GM12874 (cell line): ENCODE data around the gene NR1D2.

Experiments used
- TF ChIP-seq, protein P1 (sequence below): IDR thresholded peaks from 2 replicates; pipeline ENCODE4 v1.5.1; 2011; ENCODE audit warnings: low read depth, mild to moderate bottlenecking, control low read depth, low read length, moderate library complexity; ENCODE audit not compliant: insufficient read depth

NR1D2 gene

GRCh38 chr3:23915537-23916108 is 29.5 kb upstream of the NR1D2 start:
- TF ChIP-seq, protein P1, sequence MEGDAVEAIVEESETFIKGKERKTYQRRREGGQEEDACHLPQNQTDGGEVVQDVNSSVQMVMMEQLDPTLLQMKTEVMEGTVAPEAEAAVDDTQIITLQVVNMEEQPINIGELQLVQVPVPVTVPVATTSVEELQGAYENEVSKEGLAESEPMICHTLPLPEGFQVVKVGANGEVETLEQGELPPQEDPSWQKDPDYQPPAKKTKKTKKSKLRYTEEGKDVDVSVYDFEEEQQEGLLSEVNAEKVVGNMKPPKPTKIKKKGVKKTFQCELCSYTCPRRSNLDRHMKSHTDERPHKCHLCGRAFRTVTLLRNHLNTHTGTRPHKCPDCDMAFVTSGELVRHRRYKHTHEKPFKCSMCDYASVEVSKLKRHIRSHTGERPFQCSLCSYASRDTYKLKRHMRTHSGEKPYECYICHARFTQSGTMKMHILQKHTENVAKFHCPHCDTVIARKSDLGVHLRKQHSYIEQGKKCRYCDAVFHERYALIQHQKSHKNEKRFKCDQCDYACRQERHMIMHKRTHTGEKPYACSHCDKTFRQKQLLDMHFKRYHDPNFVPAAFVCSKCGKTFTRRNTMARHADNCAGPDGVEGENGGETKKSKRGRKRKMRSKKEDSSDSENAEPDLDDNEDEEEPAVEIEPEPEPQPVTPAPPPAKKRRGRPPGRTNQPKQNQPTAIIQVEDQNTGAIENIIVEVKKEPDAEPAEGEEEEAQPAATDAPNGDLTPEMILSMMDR = no peak

- TF ChIP-seq, protein P1 = no peak
These were observed 28.8 kb upstream of the NR1D2 start for GRCh38 chr3:23916152-23916885.

- TF ChIP-seq, protein P1 = peak; percentile 23; the same call in 1 of the 2 replicates
These were observed 28.0 kb upstream of the NR1D2 start, which contains the start of the genes NKIRAS1 and RPL15 for GRCh38 chr3:23916886-23917678. Gene NKIRAS1, minus strand, starts transcription at chr3:23916990. Its CDS starts 6,086 bp downstream, at chr3:23910904. Gene RPL15, plus strand, starts transcription at chr3:23917132. Its CDS starts 728 bp downstream, at chr3:23917860.

- TF ChIP-seq, protein P1 = no peak
These were observed 25.5 kb upstream of the NR1D2 start for GRCh38 chr3:23919628-23920027.

GRCh38 chr3:23920151-23920655 is 24.9 kb upstream of the NR1D2 start:
- TF ChIP-seq, protein P1 = no peak

DNA sequence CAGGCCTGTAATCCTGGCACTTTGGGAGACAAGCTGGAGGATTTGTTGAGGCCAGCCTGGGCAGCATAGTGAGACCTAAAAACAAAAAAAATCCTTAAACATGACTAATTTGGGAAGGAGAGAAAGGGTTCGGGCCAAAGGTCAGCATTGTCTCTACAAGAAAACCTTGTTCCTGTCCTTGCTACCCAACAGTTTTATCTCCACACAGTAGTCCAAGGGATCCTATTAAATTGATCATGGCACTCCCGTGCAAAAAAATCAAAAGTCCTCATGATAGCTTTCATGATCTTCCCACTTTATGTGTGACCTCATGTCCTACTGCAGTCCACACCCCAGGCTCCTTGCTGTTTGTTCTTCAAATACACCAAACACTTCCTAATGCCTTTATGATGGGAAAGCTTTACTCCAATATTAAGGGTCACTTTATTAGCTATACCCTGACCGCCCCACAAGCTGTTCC is 24.0 kb upstream of the NR1D2 start:
- TF ChIP-seq, protein P1 = no peak

DNA sequence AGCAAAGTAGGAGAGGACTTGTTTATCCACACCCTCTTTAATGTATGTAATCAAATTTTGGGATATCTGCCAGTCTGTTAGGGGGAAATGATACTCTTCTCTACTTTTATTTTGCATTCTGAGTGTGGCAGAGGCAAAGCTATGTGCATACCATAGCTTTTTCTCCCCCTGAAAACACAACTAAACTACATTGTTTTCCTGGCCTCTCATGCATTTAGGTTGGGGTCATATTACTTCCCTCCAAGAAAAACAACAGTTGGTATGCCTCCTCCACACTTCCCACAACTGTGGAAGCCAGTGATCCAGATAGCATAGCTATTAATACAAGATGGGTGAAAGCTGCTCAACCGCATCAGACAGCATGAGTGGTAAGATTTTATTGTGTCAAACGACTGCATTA is 21.3 kb upstream of the NR1D2 start:
- TF ChIP-seq, protein P1 = no peak
